ENCODE data around the gene SERPINE2.

The SERPINE2 gene

GRCh38 chr2:223971731-223972130, 67.4 kb downstream of the SERPINE2 start:
- no peak for DNase-seq

DNA sequence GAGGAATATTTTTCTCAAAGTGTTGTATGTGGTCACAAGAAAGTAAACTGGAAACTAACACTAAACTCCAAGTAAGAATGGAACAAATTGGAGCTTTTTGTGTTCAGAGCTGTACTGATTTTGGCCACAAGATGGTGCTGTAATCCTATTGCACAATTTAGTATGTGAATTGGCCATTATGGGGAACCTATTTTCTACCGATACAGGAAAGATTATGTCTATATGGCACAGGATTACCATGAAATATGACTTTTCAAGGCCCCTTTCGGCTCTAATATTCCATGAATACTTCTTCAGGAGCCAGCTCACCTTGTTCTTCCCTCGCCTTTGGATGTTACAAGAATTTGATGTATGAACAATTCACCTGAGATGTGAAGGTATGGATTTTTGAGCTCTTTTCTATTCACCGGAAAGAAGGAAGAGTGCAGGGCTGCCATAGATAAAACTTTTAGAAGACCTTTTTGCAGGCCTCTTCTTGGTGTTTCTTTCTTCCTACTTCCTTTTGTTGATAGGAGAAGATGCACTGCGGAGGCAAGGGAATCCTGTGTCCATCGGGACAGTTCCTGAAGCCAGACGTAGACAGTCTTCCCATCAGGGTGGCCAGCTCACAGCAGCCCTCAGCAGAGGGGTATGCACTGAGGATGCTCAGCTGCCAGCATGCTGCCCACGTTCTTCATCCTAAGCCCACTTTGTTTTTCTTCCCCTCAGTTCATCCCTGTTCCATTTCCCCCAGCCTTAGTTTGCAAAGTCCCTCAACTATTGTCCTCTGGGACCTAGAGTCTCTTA, 68.5 kb downstream of the SERPINE2 start:
- DNase-seq = peak; percentile 61

- peak; percentile 21 for DNase-seq
These were observed 69.2 kb downstream of the SERPINE2 start for GRCh38 chr2:223969856-223970255.

DNA sequence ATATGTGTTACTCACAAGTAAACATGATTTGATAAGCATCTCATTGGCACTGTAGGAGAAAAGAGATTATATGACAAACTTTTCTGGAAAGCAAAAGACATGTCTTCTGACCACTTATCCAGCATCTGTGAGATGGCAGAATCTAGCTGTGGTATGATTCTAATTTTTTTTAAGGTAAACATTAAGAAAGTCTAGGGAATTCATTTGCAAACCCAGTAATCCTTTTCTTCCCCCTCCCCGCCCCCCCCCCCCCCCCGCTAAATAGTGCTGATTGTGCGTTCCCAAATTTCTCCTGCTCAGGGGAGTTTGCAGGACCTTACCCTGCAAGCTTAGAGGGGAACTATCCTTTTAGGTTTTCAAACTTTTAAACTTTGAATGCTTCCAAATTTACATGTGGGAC, 69.8 kb downstream of the SERPINE2 start:
- no peak for DNase-seq

DNA sequence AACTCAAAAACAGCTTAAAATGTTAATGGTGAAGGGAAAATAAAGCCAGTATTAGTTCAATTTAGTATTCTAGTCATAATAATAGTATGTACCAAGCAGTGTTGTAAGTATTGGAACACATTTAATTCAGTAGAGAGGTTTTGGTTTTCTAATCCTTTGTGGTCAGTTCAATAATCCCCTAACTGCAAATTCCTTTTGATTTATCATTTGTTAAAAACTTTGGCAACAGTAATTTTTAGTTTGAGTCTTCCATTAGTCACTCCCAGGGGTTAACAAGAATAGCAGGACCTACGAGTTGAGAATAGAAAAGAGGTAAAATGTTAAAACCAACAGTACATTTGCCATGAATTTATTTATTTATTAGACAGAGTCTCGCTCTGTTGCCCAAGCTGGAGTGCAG, 71.1 kb downstream of the SERPINE2 start:
- DNase-seq = peak; percentile 80

GRCh38 chr2:223959688-223960087, 79.4 kb downstream of the SERPINE2 start:
- no peak for DNase-seq

- peak; percentile 95 for DNase-seq
These were observed 81.8 kb downstream of the SERPINE2 start, which contains the start of gene MRPL44 for GRCh38 chr2:223957092-223957851. MRPL44 (plus strand) TSS chr2:223957463; CDS start chr2:223957473, 10 bp downstream.

DNA sequence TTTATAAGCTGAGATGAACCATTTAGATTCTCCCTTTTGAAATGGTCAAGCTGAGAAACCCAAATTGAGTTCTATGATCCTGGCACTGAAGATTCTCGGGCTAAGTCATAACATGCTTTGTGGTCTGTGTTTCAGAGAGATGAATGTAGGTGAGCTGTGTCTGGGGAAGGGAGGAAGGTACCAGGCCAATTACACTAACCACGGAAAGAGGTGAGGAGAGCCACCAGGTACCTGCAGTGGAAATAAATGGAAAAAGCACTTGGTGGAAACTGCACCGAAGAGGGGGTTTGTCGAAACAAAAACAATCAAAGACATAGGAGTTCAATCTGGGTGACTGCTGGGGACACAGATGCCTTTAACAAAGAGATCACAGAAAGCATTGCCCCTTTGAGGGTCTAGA, 82.8 kb downstream of the SERPINE2 start:
- no peak for DNase-seq

DNA sequence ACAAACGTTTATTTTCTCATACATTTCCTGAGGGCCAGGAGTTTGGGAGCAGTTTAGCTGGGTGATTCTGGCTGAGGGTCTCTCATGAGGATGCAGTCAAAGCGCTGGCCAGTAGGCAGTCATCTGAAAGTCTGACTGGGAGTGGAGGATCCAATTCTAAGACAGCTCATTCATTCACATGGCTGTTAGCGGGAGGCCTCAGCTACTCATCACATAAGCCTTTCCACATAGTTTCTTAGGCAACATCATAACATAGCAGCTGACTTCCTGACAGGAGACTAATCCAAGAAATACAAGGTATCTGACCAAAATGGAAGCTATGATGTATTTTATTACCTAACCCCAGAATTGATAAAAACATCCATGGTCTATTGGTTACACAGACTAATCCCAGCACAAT, 84.7 kb downstream of the SERPINE2 start:
- peak; percentile 91 for DNase-seq

GRCh38 chr2:223952280-223952968, 86.7 kb downstream of the SERPINE2 start:
- no peak for DNase-seq

DNA sequence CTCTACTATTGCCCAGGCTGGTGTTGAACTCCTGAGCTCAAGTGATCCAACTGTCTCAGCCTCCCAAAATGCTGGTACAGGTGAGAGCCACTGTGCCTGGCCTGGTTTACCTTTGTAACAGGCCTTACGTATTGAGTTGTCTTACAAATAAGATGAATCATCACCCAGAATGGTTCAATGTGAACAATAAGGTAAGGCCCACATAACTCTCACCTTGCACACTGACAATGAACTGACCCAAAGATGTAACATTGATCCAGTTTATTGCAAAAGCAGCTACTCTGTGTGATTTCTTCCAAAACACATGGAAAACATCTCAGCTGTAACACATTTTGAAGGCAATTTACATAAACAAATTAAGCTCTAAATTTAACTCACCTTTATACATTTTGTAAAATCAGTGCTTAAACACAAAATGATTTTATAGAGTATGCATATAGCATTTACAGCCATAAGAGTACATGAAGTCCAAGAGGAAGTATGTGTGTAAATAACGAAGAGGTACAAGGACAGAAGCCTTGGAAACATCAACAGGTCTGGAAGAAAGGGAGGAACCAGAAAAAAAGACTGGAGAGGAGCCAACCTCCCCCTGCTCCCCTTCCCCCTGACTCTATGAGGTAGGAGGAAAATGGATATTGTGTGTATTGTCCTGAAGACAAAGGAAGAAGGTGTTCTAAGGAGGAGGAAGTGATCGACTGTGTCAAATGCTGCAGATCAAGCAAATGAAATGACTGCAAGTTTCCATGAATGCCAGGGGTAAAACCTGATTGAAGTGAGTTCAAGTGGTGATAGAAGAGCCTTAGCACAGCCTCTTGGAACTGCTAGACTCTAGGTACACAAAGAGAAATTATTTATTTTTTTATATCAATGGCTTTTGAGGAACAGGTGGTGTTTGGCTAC, 88.4 kb downstream of the SERPINE2 start:
- DNase-seq = no peak

DNA sequence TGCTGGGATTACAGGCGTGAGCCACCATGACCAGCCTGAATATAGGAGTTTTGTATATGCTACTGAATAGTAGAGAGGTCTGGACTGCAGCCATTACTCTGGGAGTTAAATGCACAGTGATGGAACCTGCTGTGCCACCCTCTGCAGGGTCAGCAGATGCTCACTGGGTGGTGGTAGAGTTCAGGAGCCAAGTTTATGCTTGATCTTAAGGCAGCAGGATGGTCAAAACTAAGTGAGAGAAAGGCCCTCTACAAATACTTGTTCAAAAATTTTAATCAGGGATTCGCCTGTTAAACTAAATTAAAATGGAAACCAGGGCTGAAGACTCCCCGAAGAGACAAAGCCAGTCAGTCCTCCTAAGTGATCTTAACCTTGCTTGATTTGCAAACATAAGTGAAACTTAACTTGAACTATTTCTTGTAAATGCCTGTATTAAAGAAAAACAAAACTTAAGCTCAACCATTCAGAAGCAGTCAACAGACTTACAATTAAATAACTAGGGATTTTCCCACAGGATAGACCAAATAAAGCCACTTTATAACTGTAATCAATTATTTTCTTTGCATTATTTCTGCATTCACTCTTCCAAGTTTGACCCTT, 89.7 kb downstream of the SERPINE2 start:
- no peak for DNase-seq

GRCh38 chr2:223947711-223948205, 91.3 kb downstream of the SERPINE2 start:
- no peak for DNase-seq

DNA sequence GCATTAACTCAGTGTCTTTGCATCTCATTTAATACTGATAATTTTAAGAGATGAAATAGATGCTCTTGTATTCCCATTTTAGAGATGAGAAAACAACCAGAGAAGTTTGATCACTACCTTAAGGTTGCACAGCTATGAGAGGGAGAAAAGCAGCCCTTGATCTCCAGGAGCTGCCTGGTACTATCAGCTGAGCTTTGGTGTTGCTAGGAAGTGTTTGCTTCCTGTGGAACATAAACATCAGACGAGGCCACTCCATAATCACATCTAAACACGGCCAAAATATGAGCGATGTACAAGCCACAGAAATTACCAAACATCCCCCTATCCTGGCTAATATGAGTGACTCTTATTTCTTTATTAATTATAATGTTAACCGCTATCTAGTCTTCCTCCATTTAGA, 93.3 kb downstream of the SERPINE2 start:
- no peak for DNase-seq

GRCh38 chr2:223944703-223945531, 94.2 kb downstream of the SERPINE2 start, which contains the start of gene WDFY1:
WDFY1 (minus strand) TSS chr2:223945335; CDS start chr2:223945284, 51 bp downstream.
- DNase-seq = peak; percentile 92

- DNase-seq = no peak
These were observed 94.9 kb downstream of the SERPINE2 start for GRCh38 chr2:223944166-223944702.

DNA sequence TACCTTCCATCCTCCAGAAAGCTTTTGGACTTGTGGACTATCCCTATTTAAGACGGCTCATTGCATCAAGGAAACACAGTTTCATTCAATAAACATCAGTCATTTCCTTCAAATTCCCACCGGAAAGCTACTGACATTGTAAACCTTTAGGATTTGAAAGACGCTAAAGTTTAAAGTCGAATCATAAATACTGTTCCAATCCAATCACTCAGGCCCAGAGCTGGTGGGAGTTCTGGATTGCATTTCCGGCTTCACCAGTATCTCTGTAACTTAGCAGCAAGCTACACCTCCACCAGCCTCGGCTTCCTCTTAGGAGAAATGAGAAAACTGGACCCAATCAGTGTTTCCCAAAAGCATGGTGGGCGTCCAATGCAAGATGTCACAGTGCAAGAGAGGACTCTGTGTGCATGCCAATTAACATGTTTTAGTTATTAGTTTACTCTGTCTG, 95.5 kb downstream of the SERPINE2 start:
- DNase-seq = peak; percentile 80

GRCh38 chr2:223943135-223943534, 96.0 kb downstream of the SERPINE2 start:
- no peak for DNase-seq

DNA sequence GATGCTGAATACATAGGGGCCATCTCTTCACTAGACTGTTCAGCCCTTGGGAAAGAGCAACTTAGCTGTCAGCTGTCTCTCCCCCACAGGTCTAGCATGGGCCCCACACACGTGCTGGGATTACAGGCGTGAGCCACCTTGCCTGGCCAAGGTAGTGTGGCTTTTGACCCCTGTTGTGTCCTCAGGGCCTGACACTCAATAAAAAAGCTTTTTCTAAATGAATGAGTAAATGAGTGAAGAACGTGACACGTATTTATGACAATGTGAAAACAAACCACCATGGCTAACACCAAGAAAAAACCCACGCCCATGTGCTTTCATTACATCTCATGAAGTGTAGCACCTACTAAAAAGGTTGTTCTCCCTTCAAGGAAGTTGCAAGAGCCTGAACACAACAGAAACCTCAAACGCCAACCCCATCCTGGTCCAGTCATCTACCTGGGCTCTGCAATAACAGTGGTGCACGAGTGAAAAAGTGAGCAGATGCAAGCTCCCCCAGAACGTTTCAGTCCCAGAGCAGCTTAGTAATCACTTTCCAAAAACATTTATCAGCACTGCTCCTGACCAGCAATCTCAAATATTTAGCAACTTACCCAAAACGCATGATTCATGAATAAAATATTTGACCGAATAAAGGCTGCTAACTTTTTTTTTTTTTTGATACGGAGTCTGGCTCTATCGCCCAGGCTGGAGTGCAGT, 97.4 kb downstream of the SERPINE2 start:
- DNase-seq = peak; percentile 95

DNA sequence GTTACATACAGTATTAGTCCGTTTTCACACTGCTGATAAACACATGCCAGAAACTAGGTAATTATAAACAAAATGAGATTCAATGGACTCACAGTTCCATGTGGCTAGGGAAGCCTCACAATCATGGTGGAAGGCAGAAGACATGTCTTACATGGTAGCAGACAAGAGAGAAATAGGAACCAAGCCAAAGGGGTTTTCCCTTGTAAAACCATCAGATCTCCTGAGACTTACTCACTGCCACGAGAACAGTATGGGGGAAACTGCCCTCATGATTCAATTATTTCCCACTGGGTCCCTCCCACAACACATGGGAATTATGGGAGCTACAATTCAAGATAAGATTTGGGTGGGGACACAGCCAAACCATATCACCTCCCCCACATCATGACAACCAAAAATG, 99.6 kb downstream of the SERPINE2 start:
- peak; percentile 42 for DNase-seq
